K562 (cell line): Measurements from ENCODE around the gene PPP1CA. TPM values are rescaled to one million over a fixed set of nuclear protein-coding genes. Genes with fewer than 3 reads are reported as not detected.
A peak's percentile ranks its signal among the peaks of the same experiment; 100 is the strongest.

Experiments used
- ATF7 ChIP-seq: fragments of 450-650 bp; IDR thresholded peaks from 2 replicates; pipeline ENCODE4 v1.7.1; 2014; ENCODE audit warnings: mild to moderate bottlenecking, moderate library complexity
- DNMT1 ChIP-seq: fragments of 450-650 bp; IDR thresholded peaks from 2 replicates; pipeline ENCODE4 v1.6.1; 2016; ENCODE audit warnings: antibody characterized with exemption, mild to moderate bottlenecking
- E2F6 ChIP-seq, 2 experiments: IDR thresholded peaks; 2 replicates each; pipeline ENCODE4 v1.6.1; 2011; ENCODE audit warnings: borderline replicate concordance in 1 of 2, control low read depth in 1 of 2, low read depth in 1 of 2, low read length in 1 of 2, mild to moderate bottlenecking in 1 of 2, mixed read lengths in 1 of 2, moderate library complexity in 1 of 2; ENCODE audit not compliant: insufficient read depth in 1 of 2, insufficient read length in 1 of 2, poor library complexity in 1 of 2, severe bottlenecking in 1 of 2; ENCODE audit errors: extremely low read depth in 1 of 2
- EP300 ChIP-seq: IDR thresholded peaks from 2 replicates; pipeline ENCODE4 v1.6.1; 2012; ENCODE audit warnings: low read length, improper control_type of control experiment
- ETS2 ChIP-seq: IDR thresholded peaks from 2 replicates; pipeline ENCODE4 v1.6.1; 2016; ENCODE audit warnings: borderline replicate concordance, missing genetic modification characterization, mild to moderate bottlenecking, moderate library complexity, missing compliant biosample characterization; ENCODE audit not compliant: poor library complexity, severe bottlenecking
- JUND ChIP-seq, 2 experiments: IDR thresholded peaks; 2 replicates in 1 of 2; 3 replicates in 1 of 2; pipeline ENCODE4 v1.6.1; 2011; ENCODE audit warnings: borderline replicate concordance in 2 of 2, low read depth in 2 of 2, low read length in 2 of 2, improper control_type of control experiment in 1 of 2, missing biosample characterization in 1 of 2, missing genetic modification characterization in 1 of 2, missing genetic modification reagents in 1 of 2
- NR2C1 ChIP-seq, 2 experiments: fragments of 450-650 bp; IDR thresholded peaks; 2 replicates each; pipeline ENCODE4 v1.6.1; 2017; ENCODE audit warnings: mild to moderate bottlenecking in 2 of 2, antibody characterized with exemption in 1 of 2, inconsistent platforms in 1 of 2, missing compliant biosample characterization in 1 of 2, missing genetic modification characterization in 1 of 2
- NUFIP1 ChIP-seq: fragments of 450-650 bp; IDR thresholded peaks from 2 replicates; pipeline ENCODE4 v1.6.1; 2018; ENCODE audit not compliant: partially characterized antibody
- REST ChIP-seq, 2 experiments: fragments of 450-650 bp; formaldehyde crosslinking in 1 of 2; IDR thresholded peaks; 2 replicates each; pipeline versions ENCODE4 v1.4.0 to v1.6.1; 2014 to 2020; ENCODE audit warnings: mild to moderate bottlenecking in 2 of 2, borderline replicate concordance in 1 of 2, low read depth in 1 of 2
- SMAD4 ChIP-seq: fragments of 250-450 bp; sonication (Bioruptor Pico); conservative IDR thresholded peaks from 2 replicates; pipeline ENCODE4 v1.8.0; 2021; ENCODE audit warnings: inconsistent platforms, mild to moderate bottlenecking, moderate library complexity
- SMARCA4 ChIP-seq: fragments of 450-650 bp; IDR thresholded peaks from 2 replicates; pipeline ENCODE4 v1.6.1; 2016
- XRCC5 ChIP-seq: fragments of 200-400 bp; formaldehyde crosslinking; IDR thresholded peaks from 2 replicates; pipeline ENCODE4 v1.6.1; 2017; ENCODE audit warnings: low read depth, mild to moderate bottlenecking, low read length
- YY1 ChIP-seq, 3 experiments: IDR thresholded peaks; 2 replicates each; pipeline ENCODE4 v1.6.1; 2011; ENCODE audit warnings: low read length in 2 of 3, mild to moderate bottlenecking in 2 of 3, moderate library complexity in 2 of 3, borderline replicate concordance in 1 of 3, control low read depth in 1 of 3, low read depth in 1 of 3; ENCODE audit not compliant: insufficient read depth in 3 of 3, insufficient replicate concordance in 2 of 3, control insufficient read depth in 1 of 3, insufficient read length in 1 of 3; ENCODE audit errors: extremely low read depth in 1 of 3
- ZEB2 ChIP-seq: fragments of 450-650 bp; IDR thresholded peaks from 2 replicates; pipeline ENCODE4 v1.6.1; 2016
- ZNF124 ChIP-seq: sonication (generic); formaldehyde crosslinking; IDR thresholded peaks from 2 replicates; pipeline ENCODE4 v1.8.1; 2022; ENCODE audit warnings: missing genetic modification reagents
- ZNF699 ChIP-seq: fragments of 250-450 bp; sonication (Bioruptor Pico); IDR thresholded peaks from 2 replicates; pipeline ENCODE4 v1.8.0; 2021; ENCODE audit warnings: mild to moderate bottlenecking, moderate library complexity; ENCODE audit not compliant: insufficient replicate concordance
- polyA plus RNA-seq, 8 experiments: library from polyadenylated mRNA; depleted of rRNA in 4 of 8; stranded (reverse) in 5 of 8; unstranded in 3 of 8; fragments of >200 nt; fragmentation: Nextera tagmentation in 2 of 8; fragmentation: Illumina TruSeq in 1 of 8; extraction: Ambion mirVana in 2 of 8; extraction: Trizol in 1 of 8; gene quantifications; 2 replicates each; pipeline versions ENCODE4 v1.2.1 to v1.2.3, GENCODE V29; 2011 to 2014; ENCODE audit warnings: inconsistent platforms in 1 of 8, missing spikeins in 1 of 8
- total RNA-seq, 7 experiments: library from RNA; depleted of rRNA in 6 of 7; stranded (reverse); fragments of >200 nt in 6 of 7; fragmentation: Illumina TruSeq in 2 of 7; extraction: Trizol in 2 of 7; gene quantifications; 2 replicates each; pipeline versions ENCODE4 v1.2.1 to v1.2.3, GENCODE V29; 2011 to 2021; ENCODE audit warnings: low replicate concordance in 1 of 7

PPP1CA gene
- total and polyA plus RNA-seq, 9 of the 15 experiments (the other 6 are each of a cell fraction or from before 2014, with no cell fraction given), result 18.2 to 242 (median 188) TPM

GRCh38 chr11:67351275-67352005 is 50.2 kb downstream of the PPP1CA start (continued):
- TF ChIP-seq E2F6 (IDR thresholded peaks at IDR 0.05; ENCODE audit: borderline replicate concordance in 1 of 2, extremely low read depth in 1 of 2, insufficient read depth in 1 of 2, insufficient read length in 1 of 2, low read depth in 1 of 2, low read length in 1 of 2, poor library complexity in 1 of 2, severe bottlenecking in 1 of 2) (no peak), ATF7 (peak; percentile 42; the same call in 1 of the 2 replicates), ZEB2 (0 out of 2 replicates have a peak, but pooled peaks have one; percentile 22), NR2C1 (IDR thresholded peaks at IDR 0.05) (no peak), NR2C1 (tag; IDR thresholded peaks at IDR 0.05) (no peak), XRCC5 (peak; percentile 38; the same call in 1 of the 2 replicates), YY1 (IDR thresholded peaks at IDR 0.05; ENCODE audit: borderline replicate concordance in 1 of 3, control insufficient read depth in 1 of 3, extremely low read depth in 1 of 3, insufficient read depth in 3 of 3, insufficient read length in 1 of 3, insufficient replicate concordance in 2 of 3, low read depth in 1 of 3, low read length in 2 of 3) (peak in 1 of 3 experiments; percentile 47), REST (IDR thresholded peaks at IDR 0.05; ENCODE audit: borderline replicate concordance) (peak; percentile 61; the same call in 1 of the 2 replicates), REST (CRISPR knock-in tag; IDR thresholded peaks at IDR 0.05; ENCODE audit: low read depth) (no peak), ZNF124 (CRISPR knock-in tag) (no peak), EP300 (peak; percentile 12; the same call in 1 of the 2 replicates), SMAD4 (0 out of 2 replicates have a peak, but pooled peaks have one; percentile 43), DNMT1 (no peak), SMARCA4 (no peak; the same call in 1 of the 2 replicates), ETS2 (tag) (no peak), JUND (IDR thresholded peaks at IDR 0.05; ENCODE audit: borderline replicate concordance, low read depth, low read length) (peak; percentile 89), JUND (tag; IDR thresholded peaks at IDR 0.05; ENCODE audit: borderline replicate concordance, low read depth, low read length) (peak; percentile 92; the same call in 2 of the 3 replicates), ZNF699 (CRISPR knock-in tag) (no peak), NUFIP1 (no peak)
